ENCODE data around the gene ZDHHC13. TPM values are rescaled to one million over a fixed set of nuclear protein-coding genes. Genes with fewer than 3 reads are reported as not detected.

The ZDHHC13 gene
- total RNA-seq, 3 donors from 2014 or later, result 6.9 to 30.0 (median 22.0) TPM

DNA sequence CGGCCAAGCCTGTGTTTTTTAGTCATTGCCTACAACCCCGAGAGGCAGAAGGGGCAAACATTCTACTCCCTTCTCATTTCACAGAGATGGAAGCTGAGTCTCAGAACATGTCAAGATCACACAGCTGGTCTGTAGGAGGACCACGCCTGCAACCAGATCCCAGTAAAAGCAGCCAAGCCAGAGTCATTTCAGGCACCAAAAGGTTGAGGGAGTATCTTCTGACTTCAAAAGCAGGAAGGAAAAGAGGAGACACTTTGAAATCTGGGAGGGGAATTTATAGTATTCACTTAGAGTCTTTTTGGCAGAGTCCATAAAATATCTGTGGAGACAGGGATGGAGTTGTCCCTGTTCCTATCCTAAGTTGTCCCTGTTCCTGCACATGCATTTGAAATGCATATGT, 17.9 kb upstream of the ZDHHC13 start:
- no peak overlapping the region for H3K4me3 ChIP-seq
- TF ChIP-seq POLR2AphosphoS5 (IDR thresholded peaks at IDR 0.05) (no peak), POLR2A (IDR thresholded peaks at IDR 0.05) (no peak)
- TF ChIP-seq, protein P1, sequence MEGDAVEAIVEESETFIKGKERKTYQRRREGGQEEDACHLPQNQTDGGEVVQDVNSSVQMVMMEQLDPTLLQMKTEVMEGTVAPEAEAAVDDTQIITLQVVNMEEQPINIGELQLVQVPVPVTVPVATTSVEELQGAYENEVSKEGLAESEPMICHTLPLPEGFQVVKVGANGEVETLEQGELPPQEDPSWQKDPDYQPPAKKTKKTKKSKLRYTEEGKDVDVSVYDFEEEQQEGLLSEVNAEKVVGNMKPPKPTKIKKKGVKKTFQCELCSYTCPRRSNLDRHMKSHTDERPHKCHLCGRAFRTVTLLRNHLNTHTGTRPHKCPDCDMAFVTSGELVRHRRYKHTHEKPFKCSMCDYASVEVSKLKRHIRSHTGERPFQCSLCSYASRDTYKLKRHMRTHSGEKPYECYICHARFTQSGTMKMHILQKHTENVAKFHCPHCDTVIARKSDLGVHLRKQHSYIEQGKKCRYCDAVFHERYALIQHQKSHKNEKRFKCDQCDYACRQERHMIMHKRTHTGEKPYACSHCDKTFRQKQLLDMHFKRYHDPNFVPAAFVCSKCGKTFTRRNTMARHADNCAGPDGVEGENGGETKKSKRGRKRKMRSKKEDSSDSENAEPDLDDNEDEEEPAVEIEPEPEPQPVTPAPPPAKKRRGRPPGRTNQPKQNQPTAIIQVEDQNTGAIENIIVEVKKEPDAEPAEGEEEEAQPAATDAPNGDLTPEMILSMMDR (IDR thresholded peaks at IDR 0.05), result no peak
- no peaks in the 10 kb centered on the region for H3K9me3 ChIP-seq
- intact Hi-C loops (cut with DNase I; ENCODE audit: low total_unique reads), result no loop called here
- H3K27ac ChIP-seq, result no peak overlapping the region
- no peaks in the 10 kb centered on the region for H3K27me3 ChIP-seq
- H3K4me1 ChIP-seq, result no peaks in the 10 kb centered on the region
- no peak for DNase-seq (ENCODE audit: low spot score in 2 of 2)
- H3K36me3 ChIP-seq, result no peaks in the 10 kb centered on the region

GRCh38 chr11:19100885-19101284, 16.1 kb upstream of the ZDHHC13 start:
- no peak overlapping the region for H3K27ac ChIP-seq
- no peak for DNase-seq (ENCODE audit: low spot score in 2 of 2)
- H3K4me1 ChIP-seq, result no peaks in the 10 kb centered on the region
- no peaks in the 10 kb centered on the region for H3K36me3 ChIP-seq
- H3K9me3 ChIP-seq, result no peaks in the 10 kb centered on the region
- no peak overlapping the region for H3K4me3 ChIP-seq
- no peak for TF ChIP-seq POLR2AphosphoS5 (IDR thresholded peaks at IDR 0.05)
- TF ChIP-seq POLR2A (IDR thresholded peaks at IDR 0.05), result no peak
- TF ChIP-seq, protein P1 (IDR thresholded peaks at IDR 0.05), result no peak
- H3K27me3 ChIP-seq, result no peaks in the 10 kb centered on the region
- intact Hi-C loops (cut with DNase I; ENCODE audit: low total_unique reads), result no loop called here

GRCh38 chr11:19101796-19102520, 15.0 kb upstream of the ZDHHC13 start:
- Histone ChIP-seq H3K36me3 (no peaks in the 10 kb centered on the region), H3K27ac (no peak overlapping the region), H3K4me3 (no peak overlapping the region), H3K27me3 (no peaks in the 10 kb centered on the region), H3K4me1 (no peaks in the 10 kb centered on the region), H3K9me3 (no peaks in the 10 kb centered on the region)
- TF ChIP-seq POLR2A (IDR thresholded peaks at IDR 0.05) (no peak), POLR2AphosphoS5 (IDR thresholded peaks at IDR 0.05) (no peak)
- TF ChIP-seq, protein P1 (IDR thresholded peaks at IDR 0.05), result no peak
- DNase-seq (ENCODE audit: low spot score in 2 of 2), result no peak
- intact Hi-C loops (cut with DNase I; ENCODE audit: low total_unique reads), result no loop called here

GRCh38 chr11:19102521-19102900, 14.5 kb upstream of the ZDHHC13 start:
- intact Hi-C loops (cut with DNase I; ENCODE audit: low total_unique reads), result no loop called here
- H3K27me3 ChIP-seq, result no peaks in the 10 kb centered on the region
- H3K27ac ChIP-seq, result no peak overlapping the region
- no peaks in the 10 kb centered on the region for H3K36me3 ChIP-seq
- no peak overlapping the region for H3K4me3 ChIP-seq
- H3K9me3 ChIP-seq, result no peaks in the 10 kb centered on the region
- no peak for DNase-seq (ENCODE audit: low spot score in 2 of 2)
- TF ChIP-seq, protein P1 (IDR thresholded peaks at IDR 0.05), result no peak
- TF ChIP-seq POLR2A (IDR thresholded peaks at IDR 0.05) (no peak), POLR2AphosphoS5 (IDR thresholded peaks at IDR 0.05) (no peak)
- no peaks in the 10 kb centered on the region for H3K4me1 ChIP-seq

GRCh38 chr11:19105011-19105410, 12.0 kb upstream of the ZDHHC13 start:
- Histone ChIP-seq H3K4me1 (no peaks in the 10 kb centered on the region), H3K4me3 (no peak overlapping the region), H3K27me3 (no peaks in the 10 kb centered on the region), H3K36me3 (no peaks in the 10 kb centered on the region), H3K9me3 (no peaks in the 10 kb centered on the region), H3K27ac (no peak overlapping the region)
- intact Hi-C loops (cut with DNase I; ENCODE audit: low total_unique reads), result no loop called here
- DNase-seq (ENCODE audit: low spot score in 2 of 2), result no peak
- TF ChIP-seq, protein P1 (IDR thresholded peaks at IDR 0.05), result no peak
- TF ChIP-seq POLR2AphosphoS5 (IDR thresholded peaks at IDR 0.05), result no peak
- TF ChIP-seq POLR2A (IDR thresholded peaks at IDR 0.05), result no peak
